ENCODE measurements around the gene ALDH2. TPM values are rescaled to one million over a fixed set of nuclear protein-coding genes. Genes with fewer than 3 reads are reported as not detected.
"Not testable (repeated sequence)": the region's sequence is repeated elsewhere in the genome, so short reads cannot be mapped to it uniquely, and the experiment has no call there.

ALDH2 gene
- polyA plus RNA-seq, 1 experiment = 48.8 TPM

GRCh38 chr12:111759271-111759670, 7.5 kb upstream of the ALDH2 start:
- POLR2A ChIA-PET = no interaction called here
- no peaks in the 10 kb centered on the region for H3K27me3 ChIP-seq (ENCODE audit: control insufficient read depth, insufficient read depth, low read length)
- TF ChIP-seq CTCF (IDR thresholded peaks at IDR 0.05; ENCODE audit: insufficient read depth, low read depth, low read length) = no peak
- H3K36me3 ChIP-seq (ENCODE audit: control insufficient read depth, insufficient read depth, low read length) = peaks cover 7% of the 10 kb centered on the region
- CTCF ChIA-PET = interaction anchor here (1.4 kb wide), 1 partner anchor 60 kb away, joined by 4 read pairs; no protein-coding TSS in a partner anchor
- no peak overlapping the region for H3K4me3 ChIP-seq (ENCODE audit: low read depth, low read length)
- DNase-seq (ENCODE audit: low read depth) = no peak

GRCh38 chr12:111759991-111760390, 6.7 kb upstream of the ALDH2 start:
- Histone ChIP-seq H3K36me3 (ENCODE audit: control insufficient read depth, insufficient read depth, low read length) (peaks cover 3% of the 10 kb centered on the region), H3K27me3 (ENCODE audit: control insufficient read depth, insufficient read depth, low read length) (no peaks in the 10 kb centered on the region), H3K4me3 (ENCODE audit: low read depth, low read length) (no peak overlapping the region)
- POLR2A ChIA-PET = no interaction called here
- CTCF ChIA-PET = interaction anchor here (1.4 to 5.6 kb wide), 2 partner anchors 53 to 59 kb away, joined by 4 to 22 read pairs; no protein-coding TSS in a partner anchor
- no peak for DNase-seq (ENCODE audit: low read depth)
- no peak for TF ChIP-seq CTCF (IDR thresholded peaks at IDR 0.05; ENCODE audit: insufficient read depth, low read depth, low read length)

GRCh38 chr12:111761099-111761498, 5.6 kb upstream of the ALDH2 start:
- POLR2A ChIA-PET = no interaction called here
- H3K36me3 ChIP-seq (ENCODE audit: control insufficient read depth, insufficient read depth, low read length) = peaks cover 3% of the 10 kb centered on the region
- DNase-seq (ENCODE audit: low read depth) = no peak
- H3K27me3 ChIP-seq (ENCODE audit: control insufficient read depth, insufficient read depth, low read length) = no peaks in the 10 kb centered on the region
- no peak for TF ChIP-seq CTCF (IDR thresholded peaks at IDR 0.05; ENCODE audit: insufficient read depth, low read depth, low read length)
- no peak overlapping the region for H3K4me3 ChIP-seq (ENCODE audit: low read depth, low read length)
- CTCF ChIA-PET = interaction anchor here (4.7 to 5.6 kb wide), 2 partner anchors 8 to 52 kb away, joined by 22 to 29 read pairs; no protein-coding TSS in a partner anchor

GRCh38 chr12:111761706-111762105, 5.0 kb upstream of the ALDH2 start:
- DNase-seq (ENCODE audit: low read depth) = no peak
- POLR2A ChIA-PET = no interaction called here
- H3K36me3 ChIP-seq (ENCODE audit: control insufficient read depth, insufficient read depth, low read length) = peaks cover 1% of the 10 kb centered on the region
- H3K4me3 ChIP-seq (ENCODE audit: low read depth, low read length) = no peak overlapping the region
- no peak for TF ChIP-seq CTCF (IDR thresholded peaks at IDR 0.05; ENCODE audit: insufficient read depth, low read depth, low read length)
- CTCF ChIA-PET = interaction anchor here (4.7 to 5.6 kb wide), 2 partner anchors 8 to 52 kb away, joined by 22 to 29 read pairs; no protein-coding TSS in a partner anchor
- no peaks in the 10 kb centered on the region for H3K27me3 ChIP-seq (ENCODE audit: control insufficient read depth, insufficient read depth, low read length)

GRCh38 chr12:111763552-111763951, 3.2 kb upstream of the ALDH2 start:
- POLR2A ChIA-PET; H3K27me3 ChIP-seq (ENCODE audit: control insufficient read depth, insufficient read depth, low read length): not testable (repeated sequence)

More at GRCh38 chr12:111763552-111763951, 3.2 kb upstream of the ALDH2 start:
- CTCF ChIA-PET = interaction anchor here (4.7 to 5.6 kb wide), 2 partner anchors 10 to 50 kb away, joined by 22 to 29 read pairs; no protein-coding TSS in a partner anchor
- not testable (repeated sequence) for H3K36me3 ChIP-seq (ENCODE audit: control insufficient read depth, insufficient read depth, low read length); DNase-seq (ENCODE audit: low read depth); H3K4me3 ChIP-seq (ENCODE audit: low read depth, low read length)
